Upper lobe of left lung (tissue), 4 donors: Measurements from ENCODE around the gene MED29.

Experiments
- CTCF ChIP-seq, 6 experiments: fragments of 450-650 bp in 4 of 6; fragments of 200-600 bp in 2 of 6; sonication (generic) in 2 of 6; IDR thresholded peaks; one replicate each; pipeline ENCODE4 v1.5.1; 2016 to 2019; ENCODE audit warnings: antibody characterized with exemption in 6 of 6
- POLR2A ChIP-seq, 4 donors: fragments of 450-650 bp; IDR thresholded peaks; one replicate each; pipeline ENCODE4 v1.5.1; 2016 to 2017; ENCODE audit warnings: antibody characterized with exemption in 4 of 4, mild to moderate bottlenecking in 2 of 4
- POLR2AphosphoS5 ChIP-seq, 2 donors: sonication (generic); formaldehyde crosslinking; IDR thresholded peaks; one replicate each; pipeline ENCODE4 v1.5.1; 2017; ENCODE audit warnings: antibody characterized with exemption in 2 of 2

GRCh38 chr19:39434123-39435076, 43.2 kb downstream of the MED29 start:
- no peak for TF ChIP-seq CTCF (IDR thresholded peaks at IDR 0.05)
- TF ChIP-seq POLR2A (IDR thresholded peaks at IDR 0.05), result no peak
- TF ChIP-seq POLR2AphosphoS5 (IDR thresholded peaks at IDR 0.05), result no peak
